Medulla oblongata (tissue), 1 donor: ENCODE results near the gene NFKB2.

Experiments
- DNase-seq: peaks from one replicate; pipeline ENCODE4 v3.0.0-alpha.2; 2015; ENCODE audit errors: extremely low spot score

Gene NFKB2

GRCh38 chr10:102451105-102451969 is 55.8 kb downstream of the NFKB2 start, which contains the start of gene C10orf95:
TSS of gene C10orf95 (minus strand) at chr10:102451543. CDS start at chr10:102451093, 450 bp downstream.
- peak; percentile 14 for DNase-seq
